DMS79 (cell line): ENCODE data around the gene C1RL.

Source experiments
- DNase-seq: peaks from one replicate; lab custom pipeline; 2025; lab: John Stamatoyannopoulos, UW

C1RL gene, protein sequence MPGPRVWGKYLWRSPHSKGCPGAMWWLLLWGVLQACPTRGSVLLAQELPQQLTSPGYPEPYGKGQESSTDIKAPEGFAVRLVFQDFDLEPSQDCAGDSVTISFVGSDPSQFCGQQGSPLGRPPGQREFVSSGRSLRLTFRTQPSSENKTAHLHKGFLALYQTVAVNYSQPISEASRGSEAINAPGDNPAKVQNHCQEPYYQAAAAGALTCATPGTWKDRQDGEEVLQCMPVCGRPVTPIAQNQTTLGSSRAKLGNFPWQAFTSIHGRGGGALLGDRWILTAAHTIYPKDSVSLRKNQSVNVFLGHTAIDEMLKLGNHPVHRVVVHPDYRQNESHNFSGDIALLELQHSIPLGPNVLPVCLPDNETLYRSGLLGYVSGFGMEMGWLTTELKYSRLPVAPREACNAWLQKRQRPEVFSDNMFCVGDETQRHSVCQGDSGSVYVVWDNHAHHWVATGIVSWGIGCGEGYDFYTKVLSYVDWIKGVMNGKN

DNA sequence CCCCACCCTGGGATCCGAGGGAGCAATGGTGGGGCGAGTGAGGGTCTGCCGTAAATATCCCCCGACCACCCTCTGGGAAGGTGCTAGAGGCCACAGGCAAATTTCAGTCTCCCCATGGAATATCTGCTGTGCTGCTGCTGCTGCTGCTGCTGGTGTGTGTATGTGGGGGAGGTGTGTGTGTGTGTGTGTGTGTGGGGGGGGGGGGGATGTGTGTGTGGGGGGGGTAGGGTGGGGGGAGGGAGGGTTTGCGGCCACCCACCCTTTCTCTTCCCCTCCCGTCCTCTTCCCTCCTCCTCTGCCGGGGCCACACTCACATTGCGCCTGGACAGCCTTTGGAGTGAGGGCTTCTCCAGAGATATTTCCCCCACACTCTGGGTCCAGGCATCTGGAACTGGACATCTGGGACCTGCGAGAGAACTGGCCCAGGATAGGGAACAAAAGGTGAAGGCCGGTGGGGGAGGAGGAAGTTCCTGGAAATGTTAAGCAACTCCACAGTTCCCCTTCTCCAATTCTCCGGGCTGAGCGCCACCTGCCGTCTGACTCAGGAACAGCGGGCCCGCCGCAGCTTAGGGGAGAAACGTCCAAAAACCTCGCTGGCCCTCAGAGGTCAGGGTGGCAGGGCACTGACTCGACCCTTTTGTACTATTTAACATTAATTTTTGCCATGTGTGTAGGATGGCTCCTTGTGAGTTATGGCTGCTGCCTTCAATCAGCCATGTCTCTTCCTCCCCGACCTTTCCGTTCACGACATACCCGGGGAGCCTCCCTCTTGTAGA lies at the start of gene C1RL:
C1RL (minus strand) TSS at position 419 of the 776 bp plus-strand sequence; CDS start at position 385, 34 bp downstream.
- DNase-seq, result peak; percentile 68

DNA sequence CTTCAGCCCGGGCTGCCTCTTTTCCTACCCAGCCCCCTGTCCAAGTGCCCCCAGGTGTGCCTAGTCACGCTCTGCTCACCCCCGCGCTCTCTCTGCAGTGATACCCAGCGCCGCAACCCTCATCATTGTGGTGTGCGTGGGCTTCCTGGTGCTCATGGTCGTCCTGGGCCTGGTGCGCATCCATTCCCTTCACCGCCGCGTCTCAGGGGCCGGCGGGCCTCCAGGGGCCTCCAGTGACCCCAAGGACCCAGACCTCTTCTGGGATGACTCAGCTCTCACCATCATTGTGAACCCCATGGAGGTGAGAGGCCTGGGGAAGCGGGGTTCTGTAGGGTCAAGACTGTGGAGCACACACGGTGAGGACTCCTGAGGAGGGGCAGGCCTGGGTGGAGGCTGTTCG lies 48.4 kb upstream of the C1RL start:
- no peak for DNase-seq

DNA sequence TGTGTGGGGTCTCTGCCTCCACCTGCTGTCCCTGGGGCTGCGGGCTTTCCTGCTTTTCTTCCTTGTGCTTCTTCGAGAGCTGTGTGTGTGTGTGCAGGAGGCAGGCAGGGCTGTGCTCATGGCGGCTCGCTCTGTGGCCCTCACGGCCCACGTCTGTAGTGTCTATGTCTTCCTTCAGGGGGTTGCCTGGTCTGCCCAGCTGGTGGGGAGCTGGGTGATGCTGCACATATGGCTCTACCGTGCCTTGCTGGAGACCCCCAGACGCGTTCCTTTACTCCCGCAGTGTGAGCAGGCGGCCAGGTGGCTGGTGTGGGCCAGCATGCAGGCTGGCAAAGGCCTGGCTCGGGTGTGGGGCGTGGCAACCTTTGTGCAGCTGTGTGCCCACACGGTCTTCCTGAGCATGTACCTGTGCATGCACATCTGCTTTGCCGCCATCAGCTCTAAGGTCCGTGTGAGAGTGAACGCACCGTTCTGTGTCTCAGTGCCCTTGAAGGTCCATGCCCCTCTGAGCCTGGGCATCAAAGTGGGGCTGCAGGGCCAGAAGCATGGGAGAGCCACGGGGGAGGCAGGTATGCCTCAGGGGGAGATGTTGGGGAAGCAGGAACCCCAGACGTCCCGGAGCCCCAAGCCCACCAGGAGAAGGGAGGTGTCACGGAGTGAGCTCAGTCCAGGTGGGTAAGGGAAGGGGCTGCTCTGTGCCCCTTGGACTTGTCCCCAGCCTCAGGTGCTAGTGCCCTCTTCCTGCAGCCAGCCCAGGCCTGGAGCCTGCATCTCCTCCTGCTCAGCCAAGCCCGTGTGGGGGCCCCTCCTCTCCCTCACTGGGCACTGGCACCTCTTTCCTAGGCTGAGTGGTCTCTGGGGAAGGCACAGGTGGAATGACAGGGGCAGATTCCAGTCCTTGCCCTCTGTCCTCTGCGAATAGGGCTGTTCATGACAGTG lies 47.5 kb upstream of the C1RL start:
- no peak for DNase-seq

DNA sequence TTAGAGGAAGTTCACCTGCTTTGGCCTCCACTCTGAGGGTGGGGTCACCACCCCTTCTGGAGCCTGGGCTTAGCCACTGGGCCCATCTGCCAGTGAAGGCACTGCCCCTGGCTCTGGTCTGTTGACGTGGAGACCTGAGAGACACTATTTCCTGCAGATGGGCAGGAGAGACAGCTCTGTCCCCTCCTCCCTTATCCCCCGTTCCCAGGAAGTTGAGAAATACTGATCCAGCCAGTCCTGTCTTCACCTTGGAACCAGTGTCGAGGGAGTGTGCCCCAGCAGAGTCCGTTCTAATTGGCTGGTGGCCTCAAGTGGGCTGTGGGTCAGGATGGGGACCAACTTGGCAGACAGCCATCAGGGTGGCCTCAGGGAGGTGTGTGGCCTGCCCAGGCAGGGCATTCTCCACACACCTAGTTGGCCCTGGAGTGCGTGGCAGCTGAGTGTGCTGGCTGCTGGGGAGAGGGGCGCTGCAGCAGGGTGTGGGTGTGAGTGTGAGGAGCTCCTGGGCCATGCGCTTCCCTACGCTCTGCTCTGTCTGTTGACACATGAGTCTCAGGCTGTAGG lies 46.5 kb upstream of the C1RL start:
- DNase-seq, result peak; percentile 69

DNA sequence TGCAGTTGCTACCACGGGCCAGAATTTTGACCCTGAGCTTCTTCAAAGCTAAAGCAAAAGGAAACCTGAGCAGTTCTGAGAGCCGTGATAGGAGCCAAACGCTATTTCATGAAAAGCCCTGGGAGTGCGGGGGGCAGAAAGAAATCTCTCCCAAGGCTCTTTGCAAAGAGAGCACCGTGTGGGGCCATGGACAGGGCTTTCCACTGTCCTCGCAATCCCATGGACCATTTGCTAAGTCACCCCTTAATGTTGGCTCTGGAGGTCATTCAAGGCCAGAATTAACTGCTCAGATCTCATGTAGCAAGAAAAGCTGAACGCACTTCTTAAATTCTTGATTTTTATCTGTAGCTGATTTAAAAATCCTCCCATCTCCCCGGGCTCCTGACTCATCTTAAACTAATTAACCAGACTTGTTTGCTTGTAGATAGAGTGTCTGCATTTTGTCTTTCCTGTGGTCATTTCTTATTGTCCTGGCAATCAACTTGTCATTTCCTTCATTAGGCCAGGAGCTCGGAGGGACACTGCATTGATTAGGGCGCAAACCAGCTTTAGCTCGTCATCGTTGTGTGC lies 46.0 kb upstream of the C1RL start:
- DNase-seq, result no peak

DNA sequence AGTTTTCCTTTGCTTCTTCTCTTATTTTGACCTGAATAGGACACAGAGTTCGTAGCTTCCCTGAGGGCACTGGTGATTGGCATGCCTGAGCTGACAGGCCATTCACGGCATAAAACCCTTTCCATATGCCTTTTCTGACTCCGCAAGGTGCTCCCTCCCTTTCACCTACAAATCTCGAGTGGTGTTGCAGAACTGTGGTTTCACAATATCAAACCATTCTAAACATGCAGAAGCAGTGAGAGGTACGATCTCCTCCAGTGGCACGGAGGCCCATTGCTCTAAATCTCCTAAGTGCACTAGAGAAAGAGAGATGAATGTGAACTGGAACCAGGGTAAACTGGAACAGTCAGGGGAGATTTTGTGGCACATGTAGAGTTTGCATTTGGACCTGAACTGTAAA lies 45.0 kb upstream of the C1RL start:
- no peak for DNase-seq

DNA sequence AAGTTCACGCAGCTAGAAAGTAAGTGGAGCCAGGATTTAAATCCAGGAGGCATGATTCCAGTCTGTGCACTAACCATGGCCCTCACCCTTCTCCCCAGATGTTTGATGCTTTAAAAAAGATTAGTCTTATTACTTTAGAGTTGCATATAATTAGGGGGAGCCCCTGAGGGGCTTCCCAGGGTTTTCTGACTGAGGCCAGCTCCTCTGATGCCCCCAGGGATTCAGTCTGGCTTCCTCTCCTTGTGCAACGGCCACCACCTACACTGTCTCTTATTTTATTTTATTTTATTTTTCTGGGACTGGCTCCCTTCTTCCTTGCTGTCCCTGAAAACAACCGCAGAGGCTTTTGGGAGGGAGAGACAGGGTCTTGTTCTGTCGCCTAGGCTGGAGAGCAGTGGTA lies 43.8 kb upstream of the C1RL start:
- no peak for DNase-seq

DNA sequence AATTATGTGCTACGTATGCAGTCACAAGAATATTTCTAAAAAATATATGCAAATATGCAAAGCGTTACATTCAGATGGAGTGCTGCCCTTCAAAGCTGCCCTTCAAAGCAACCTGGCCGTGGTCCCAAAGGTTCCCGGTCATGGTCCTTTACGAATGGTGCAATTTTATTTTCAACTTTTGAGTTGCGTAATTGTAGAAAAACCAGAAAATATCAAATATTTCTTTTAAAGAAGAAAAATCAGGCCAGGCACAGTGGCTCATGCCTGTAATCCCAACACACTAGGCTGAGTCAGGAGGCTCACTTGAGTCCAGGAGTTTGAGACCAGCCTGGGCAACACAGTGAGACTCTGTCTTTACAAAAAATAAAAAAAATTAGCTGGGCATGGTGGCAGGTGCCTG lies 42.5 kb upstream of the C1RL start:
- DNase-seq, result no peak

DNA sequence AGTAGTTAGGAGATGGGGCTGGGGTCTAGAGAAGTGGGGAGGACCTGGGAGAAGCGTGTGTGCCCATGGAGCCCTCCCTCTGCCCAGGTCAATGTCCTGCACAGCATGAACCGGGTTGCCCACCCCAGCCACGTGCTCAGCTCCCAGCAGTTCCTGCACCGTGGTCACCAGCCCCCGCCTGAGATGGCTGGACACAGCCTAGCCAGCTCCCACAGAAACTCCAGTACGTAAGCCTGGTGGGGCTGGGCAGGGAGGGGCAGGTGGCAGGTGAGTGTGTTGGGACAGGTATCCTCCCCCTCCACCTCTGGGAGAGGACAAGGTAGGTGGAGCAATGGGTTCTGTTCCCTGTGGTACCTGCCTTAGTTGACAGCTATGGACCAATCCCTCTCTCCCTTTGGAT lies 41.8 kb upstream of the C1RL start:
- DNase-seq, result no peak

DNA sequence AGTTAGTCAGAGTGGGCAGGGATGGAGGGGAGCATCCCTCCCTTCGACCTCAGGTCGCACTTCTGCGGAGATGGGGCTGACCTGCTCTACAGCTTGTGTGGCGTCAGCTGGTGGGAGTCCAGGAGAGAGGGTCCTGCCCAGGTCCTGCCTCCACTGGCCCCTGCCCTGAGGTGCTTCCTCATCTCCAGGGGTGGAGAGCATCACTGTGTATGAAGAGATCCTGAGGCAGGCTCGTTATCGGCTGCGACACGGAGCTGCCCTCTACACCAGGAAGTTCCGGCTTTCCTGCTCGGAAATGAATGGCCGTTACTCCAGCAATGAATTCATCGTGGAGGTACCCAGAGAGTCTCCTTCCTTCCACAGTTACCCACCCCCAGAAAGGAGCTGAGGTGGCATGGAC lies 41.3 kb upstream of the C1RL start:
- DNase-seq, result no peak

DNA sequence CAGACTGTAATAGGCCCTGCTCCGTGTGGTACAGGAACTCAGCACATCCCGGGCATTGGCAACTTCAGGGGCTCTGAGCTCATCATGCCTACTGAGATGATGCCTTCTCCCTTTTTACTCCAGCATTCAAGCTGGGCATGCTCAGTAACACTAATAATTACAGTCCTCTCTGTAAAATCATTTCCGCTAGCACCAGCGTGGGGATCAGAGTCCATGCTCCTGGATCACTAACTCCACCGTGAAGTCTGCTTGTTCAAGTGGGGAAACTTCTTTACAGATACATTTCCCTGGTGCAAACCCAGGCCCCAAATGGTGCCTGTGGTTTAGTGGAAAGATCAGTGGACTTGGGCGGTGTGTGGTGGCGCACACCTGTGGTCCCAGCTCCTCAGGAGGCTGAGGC lies 37.9 kb upstream of the C1RL start:
- no peak for DNase-seq

DNA sequence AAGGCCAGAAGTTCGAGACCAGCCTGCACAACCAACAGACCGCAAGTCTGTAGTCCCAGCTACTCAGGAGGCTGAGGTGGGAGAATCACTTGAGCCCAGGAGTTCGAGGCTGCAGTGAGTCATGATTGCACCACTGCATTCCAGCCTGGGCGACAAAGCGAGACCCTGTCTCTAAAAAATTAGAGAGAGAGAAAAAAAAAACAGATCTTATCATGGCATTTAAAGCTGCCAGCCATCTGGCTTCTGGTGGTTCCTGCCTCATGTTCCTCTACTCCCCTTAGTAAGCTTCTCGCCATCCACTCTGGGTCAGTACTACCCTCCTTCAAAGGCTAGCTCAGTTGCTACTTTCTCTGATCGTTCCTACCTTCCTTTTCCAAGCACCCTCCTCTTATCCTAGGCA lies 37.2 kb upstream of the C1RL start:
- DNase-seq, result no peak

DNA sequence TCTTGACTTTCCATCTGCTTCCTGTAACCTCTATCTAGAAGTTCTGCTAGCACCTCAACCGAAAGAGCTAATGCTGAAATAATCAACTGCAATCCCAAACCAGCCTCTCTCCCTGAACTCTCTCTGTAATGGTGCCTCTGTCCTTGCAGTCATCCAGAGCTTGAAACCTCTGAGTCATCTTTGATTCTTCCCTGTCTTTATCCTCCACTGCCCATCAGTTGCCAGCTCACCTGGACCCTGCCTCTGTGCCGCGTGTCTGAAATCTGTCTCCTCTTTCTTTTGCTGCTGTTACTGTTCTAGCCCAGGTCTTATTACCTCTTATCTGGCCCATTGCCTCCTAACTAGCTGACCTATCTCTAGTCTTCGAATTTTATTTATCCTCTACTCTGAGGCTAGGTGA lies 36.7 kb upstream of the C1RL start:
- no peak for DNase-seq

DNA sequence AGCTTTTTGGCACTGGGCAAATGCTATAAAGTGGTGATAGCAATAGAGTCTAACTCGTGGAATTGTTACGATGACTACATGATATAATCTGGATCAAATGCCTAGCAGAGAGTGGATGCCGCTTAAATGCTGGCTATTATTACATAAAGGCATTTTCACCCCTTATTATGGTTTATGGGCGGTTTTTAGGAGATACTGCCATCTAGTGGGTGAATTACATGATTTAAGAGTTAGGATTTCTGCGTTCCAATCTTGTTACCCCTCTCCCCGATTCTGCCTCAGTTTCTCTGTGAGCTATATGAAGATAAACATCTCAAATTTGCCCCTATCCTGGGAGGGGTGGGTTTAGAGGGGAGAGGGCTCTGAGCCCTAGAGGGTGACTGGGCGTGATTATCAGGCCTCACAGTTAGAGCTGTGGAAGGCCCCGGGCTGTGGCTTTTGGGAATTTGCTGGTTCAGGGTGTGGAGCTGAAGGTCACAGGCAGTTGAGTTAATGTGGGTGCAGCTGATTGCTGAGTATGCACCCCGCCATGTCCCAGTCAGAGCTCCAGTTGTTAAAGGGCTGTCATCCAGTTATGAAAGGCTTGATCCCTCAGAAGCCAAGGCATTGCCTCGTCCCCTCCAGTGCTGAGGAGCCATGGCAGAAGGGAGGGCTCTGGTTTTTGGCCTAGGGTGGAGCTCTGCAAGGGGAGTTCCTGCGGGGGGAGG lies 35.6 kb upstream of the C1RL start:
- DNase-seq, result no peak

DNA sequence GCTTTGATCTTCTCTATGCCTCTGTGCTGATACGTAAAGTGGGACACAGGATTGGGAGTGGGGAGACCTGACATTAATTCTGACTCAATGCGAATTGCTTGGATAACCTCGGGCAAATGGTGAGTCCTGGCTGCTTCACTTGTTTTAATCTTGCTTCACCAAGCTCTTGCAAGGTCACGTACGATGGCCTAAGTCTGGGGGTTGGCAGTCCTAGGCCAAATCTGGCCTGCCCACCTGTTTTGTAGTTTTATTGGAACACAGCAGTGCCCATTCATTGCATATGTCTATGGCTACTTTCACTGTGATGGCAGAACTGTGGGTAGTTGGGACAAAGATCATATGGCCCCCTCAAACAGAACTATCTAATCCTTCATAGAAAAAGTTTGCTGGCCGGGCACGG lies 34.5 kb upstream of the C1RL start:
- DNase-seq, result no peak

DNA sequence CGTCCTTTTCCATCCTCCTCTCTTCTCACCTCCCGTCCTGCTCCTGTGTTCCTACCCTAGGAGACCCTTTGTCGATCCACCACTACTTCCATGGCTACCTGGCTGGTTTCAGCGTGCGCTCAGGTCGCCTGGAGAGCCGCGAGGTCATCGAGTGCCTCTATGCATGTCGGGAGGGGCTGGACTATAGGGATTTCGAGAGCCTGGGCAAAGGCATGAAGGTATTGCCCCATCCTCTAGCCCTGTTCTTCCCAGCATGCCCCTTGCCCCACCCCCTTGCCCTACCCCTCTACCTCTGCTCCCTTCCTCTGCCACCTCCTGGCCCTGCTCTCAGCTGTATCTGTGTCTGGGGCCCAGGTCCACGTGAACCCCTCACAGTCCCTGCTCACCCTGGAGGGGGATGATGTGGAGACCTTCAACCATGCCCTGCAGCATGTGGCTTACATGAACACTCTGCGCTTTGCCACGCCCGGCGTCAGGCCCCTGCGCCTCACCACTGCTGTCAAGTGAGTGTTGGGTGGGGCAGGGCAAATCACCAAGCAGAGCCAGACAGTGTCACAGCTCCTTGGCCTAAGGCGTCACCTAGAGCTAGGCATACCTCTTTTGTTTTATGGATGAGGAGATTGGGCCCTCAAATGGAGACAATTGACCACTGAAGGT lies 33.9 kb upstream of the C1RL start:
- DNase-seq, result no peak

DNA sequence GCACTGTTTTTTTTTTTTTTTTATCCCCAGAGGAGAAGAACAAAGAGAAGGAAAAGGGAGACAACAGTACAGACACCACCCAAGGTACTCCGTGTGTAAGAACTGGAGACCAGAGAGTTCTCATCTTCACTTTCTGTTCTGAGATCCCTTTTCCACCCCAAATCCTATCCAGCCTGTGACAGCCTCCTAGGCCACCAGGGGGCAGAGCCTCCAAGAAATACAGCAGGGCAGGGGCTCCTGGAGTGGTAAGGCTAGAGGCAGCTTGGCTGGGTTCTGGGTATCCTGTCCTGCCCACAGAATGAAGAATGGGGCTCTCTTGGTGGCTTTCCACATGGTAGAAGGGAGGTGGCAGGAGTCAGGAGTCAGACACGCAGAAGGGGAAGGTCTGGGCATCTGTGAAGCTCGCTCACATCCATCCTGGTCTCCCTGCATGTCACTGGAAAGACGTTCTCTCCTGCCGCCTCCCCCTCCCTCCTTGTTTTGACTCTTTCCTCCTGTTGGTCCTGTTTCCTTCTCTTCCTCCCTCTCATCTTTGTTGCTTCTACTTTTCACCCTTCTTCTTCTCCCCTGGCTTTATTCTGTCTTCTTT lies 33.1 kb upstream of the C1RL start:
- no peak for DNase-seq

DNA sequence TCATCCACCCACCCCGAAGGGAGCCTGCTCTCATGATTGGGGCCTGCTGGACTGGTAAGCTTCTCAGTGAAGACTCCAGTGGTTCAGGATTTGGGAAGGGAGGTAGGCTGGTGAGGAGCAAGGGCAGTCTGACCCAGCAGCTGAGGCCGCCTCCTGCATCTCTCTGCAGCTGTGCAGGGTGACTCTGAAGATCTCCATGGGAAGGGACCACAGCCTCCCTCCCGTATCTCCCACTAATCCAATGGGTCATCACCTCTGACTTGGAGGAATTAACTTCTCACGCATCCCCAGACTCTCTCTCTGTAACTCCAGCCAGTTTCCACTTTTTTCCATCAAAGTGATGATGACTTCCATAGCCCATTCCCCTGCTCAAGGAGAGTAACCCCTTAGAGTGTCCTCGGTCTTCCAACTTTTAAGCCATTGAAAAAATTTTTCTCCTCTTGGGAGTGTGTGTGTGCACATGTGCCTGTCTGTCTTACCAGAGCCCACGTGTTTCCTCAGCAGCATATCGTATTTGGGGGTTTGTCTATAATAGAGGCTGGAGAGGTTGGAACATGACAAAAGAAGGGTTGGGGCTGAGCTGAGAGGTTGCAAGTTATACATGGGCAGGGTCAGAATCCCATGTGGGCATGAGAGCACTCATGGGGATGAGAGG lies 32.5 kb upstream of the C1RL start:
- no peak for DNase-seq

DNA sequence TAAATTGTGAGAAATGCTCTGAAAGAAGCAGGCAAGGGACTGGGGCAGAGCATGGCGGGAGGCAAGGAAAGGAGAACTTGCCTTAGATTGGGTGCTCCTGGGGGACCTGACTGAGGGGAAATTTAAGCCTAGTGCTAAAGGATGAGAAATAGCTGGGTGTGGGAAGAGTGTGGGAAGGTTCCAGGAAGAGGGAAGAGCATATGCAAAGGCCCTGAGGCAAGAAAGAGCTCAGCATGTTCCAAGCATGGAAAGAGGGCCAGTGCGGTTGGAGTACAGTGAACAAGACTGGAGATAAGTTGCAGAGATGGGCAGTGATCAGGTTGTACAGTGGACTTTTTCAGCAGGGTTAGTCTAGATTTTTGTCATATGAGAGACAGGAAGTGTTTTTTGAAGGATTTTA lies 30.2 kb upstream of the C1RL start:
- no peak for DNase-seq
